NCI-H1417 (cell line): Measurements from ENCODE around the gene SYCN.

Source experiments
- DNase-seq, 3 experiments: peaks; one replicate each; lab custom pipeline; 2025; lab: John Stamatoyannopoulos, UW

Gene SYCN

GRCh38 chr19:39194832-39195542 lies 9.1 kb downstream of the SYCN start:
- peak in 2 of 3 experiments; percentile 46 to 71 for DNase-seq

GRCh38 chr19:39193803-39194202 lies 10.3 kb downstream of the SYCN start:
- peak in 1 of 3 experiments; percentile 3 for DNase-seq

- DNase-seq, result no peak
These were observed 11.2 kb downstream of the SYCN start for GRCh38 chr19:39192846-39193245.

- no peak for DNase-seq
These were observed 13.3 kb downstream of the SYCN start for GRCh38 chr19:39190768-39191167.

GRCh38 chr19:39188960-39189359 lies 15.1 kb downstream of the SYCN start:
- no peak for DNase-seq

GRCh38 chr19:39187552-39187943 lies 16.5 kb downstream of the SYCN start:
- no peak for DNase-seq

- DNase-seq, result no peak
These were observed 17.7 kb downstream of the SYCN start for GRCh38 chr19:39186391-39186790.

GRCh38 chr19:39183104-39183503 lies 21.0 kb downstream of the SYCN start:
- no peak for DNase-seq

- DNase-seq, result no peak
These were observed 21.9 kb downstream of the SYCN start for GRCh38 chr19:39182174-39182505.

- DNase-seq, result no peak
These were observed 22.4 kb downstream of the SYCN start for GRCh38 chr19:39181500-39182173.

GRCh38 chr19:39180749-39181148 lies 23.3 kb downstream of the SYCN start:
- DNase-seq, result no peak

- no peak for DNase-seq
These were observed 24.3 kb downstream of the SYCN start for GRCh38 chr19:39179754-39180153.

GRCh38 chr19:39178296-39179006 lies 25.6 kb downstream of the SYCN start:
- DNase-seq, result no peak

GRCh38 chr19:39177736-39178135 lies 26.3 kb downstream of the SYCN start:
- DNase-seq, result no peak

GRCh38 chr19:39177110-39177699 lies 26.9 kb downstream of the SYCN start:
- DNase-seq, result no peak

GRCh38 chr19:39175564-39175963 lies 28.5 kb downstream of the SYCN start:
- DNase-seq, result no peak

- DNase-seq, result no peak
These were observed 29.2 kb downstream of the SYCN start for GRCh38 chr19:39174558-39175544.

GRCh38 chr19:39174142-39174541 lies 29.9 kb downstream of the SYCN start:
- no peak for DNase-seq

GRCh38 chr19:39173502-39173991 lies 30.5 kb downstream of the SYCN start:
- DNase-seq, result no peak

- DNase-seq, result no peak
These were observed 31.2 kb downstream of the SYCN start for GRCh38 chr19:39172700-39173501.
